Caki2 (cell line): ENCODE results near the gene CNN2. TPM values are rescaled to one million over a fixed set of nuclear protein-coding genes. Genes with fewer than 3 reads are reported as not detected.

ENCODE experiments used
- DNase-seq: peaks from one replicate; pipeline ENCODE4 v3.0.0-alpha.2; 2015; ENCODE audit warnings: low read depth
- in situ Hi-C: cut with HindIII; loops from 2 replicates; pipeline ENCODE4 v1.10.0; 2016; ENCODE audit warnings: low sequenced_read_pairs, low pct_unique_long_range_greater_than_20kb, mixed read lengths
- total RNA-seq: library from RNA; depleted of rRNA; stranded (reverse); fragments of >200 nt; shearing (Covaris generic); gene quantifications from 2 replicates; pipeline ENCODE4 v1.2.3, GENCODE V29; 2014; ENCODE audit warnings: low replicate concordance

Gene CNN2
- total RNA-seq, 1 experiment from 2014 or later = 93.1 TPM

GRCh38 chr19:1069009-1069779 lies 42.8 kb downstream of the CNN2 start:
- no peak for DNase-seq
- in situ Hi-C loops = no loop called here

DNA sequence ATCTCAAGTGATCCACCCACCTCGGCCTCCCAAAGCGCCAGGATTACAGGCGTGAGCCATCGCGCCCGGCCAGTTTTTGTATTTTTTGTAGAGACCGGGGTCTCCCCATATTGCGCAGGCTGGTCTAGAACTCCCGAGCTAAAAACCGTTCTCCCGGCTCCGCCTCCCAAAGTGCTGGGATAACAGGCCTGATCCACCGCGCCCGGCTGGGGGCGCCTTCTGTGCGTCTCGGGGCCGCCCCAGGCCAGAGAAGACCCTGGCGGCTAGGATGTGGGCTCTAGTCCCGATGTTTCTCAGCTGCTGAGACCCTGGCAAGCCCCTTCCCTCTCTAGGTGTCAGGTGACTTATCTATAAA lies 44.1 kb downstream of the CNN2 start:
- DNase-seq = no peak
- in situ Hi-C loops = no loop called here

GRCh38 chr19:1070931-1071791 lies 44.8 kb downstream of the CNN2 start:
- no peak for DNase-seq
- in situ Hi-C loops = no loop called here

- DNase-seq = no peak
- in situ Hi-C loops = no loop called here
These were observed 46.1 kb downstream of the CNN2 start for GRCh38 chr19:1072371-1073015.

DNA sequence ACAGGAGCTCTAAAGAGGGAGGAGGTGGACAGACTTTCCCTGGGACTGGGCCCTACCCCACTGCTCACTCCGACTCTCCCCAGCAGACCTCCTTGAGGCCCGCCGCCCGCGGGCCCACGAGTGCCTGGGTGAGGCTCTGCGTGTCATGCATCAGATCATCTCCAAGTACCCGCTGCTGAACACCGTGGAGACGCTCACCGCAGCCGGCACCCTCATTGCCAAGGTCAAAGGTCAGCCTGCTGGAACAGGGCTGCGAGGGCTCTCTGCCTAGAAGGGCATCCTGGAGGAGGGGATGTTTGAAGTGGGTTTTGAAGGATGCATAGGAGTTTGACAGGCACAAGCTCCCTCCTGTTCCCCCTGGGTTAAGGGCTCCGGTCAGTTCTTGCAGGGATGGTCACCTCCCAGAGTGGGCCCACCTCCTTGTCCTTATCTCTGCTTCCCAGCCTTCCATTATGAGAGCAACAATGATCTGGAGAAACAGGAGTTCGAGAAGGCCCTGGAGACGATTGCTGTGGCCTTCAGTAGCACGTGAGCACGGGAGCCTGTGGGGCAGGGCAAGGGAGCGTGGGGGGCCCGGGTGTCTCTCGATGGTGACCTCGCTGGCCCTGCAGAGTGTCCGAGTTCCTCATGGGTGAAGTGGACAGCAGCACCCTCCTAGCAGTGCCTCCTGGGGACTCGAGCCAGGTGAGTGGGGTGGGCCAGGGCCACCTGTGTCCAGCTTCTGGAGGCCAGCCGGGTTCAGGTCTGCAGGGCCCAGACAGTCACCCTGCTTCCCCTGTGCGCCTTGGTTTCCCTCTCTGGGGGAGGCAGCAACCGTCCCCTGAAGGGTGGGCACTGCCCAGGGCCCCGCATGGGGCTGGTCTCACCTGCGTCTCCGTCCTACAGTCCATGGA lies 46.9 kb downstream of the CNN2 start:
- in situ Hi-C loops = no loop called here
- DNase-seq = no peak

DNA sequence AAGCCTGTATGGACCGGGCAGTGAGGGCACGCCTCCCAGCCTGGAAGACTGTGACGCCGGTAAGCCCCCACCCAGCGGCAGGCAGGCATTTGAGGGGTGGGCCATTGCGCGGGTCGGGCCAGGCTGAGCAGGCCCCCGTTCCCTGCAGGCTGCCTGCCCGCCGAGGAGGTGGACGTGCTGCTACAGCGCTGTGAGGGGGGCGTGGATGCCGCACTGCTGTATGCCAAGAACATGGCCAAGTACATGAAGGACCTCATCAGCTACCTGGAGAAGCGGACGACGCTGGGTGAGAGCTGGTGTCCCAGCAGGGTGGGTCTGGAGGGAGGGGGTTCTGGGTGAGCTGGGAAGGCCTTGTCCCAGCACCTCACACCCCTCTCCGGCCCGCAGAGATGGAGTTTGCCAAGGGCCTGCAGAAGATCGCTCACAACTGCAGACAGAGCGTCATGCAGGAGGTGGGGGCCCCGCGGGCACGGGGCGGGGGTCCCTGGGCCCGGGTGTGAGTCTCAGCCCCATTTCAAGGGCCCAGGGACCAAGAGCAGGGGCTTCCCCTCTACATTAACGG lies 47.6 kb downstream of the CNN2 start:
- no peak for DNase-seq
- in situ Hi-C loops = no loop called here

GRCh38 chr19:1074544-1075283 lies 48.3 kb downstream of the CNN2 start:
- in situ Hi-C loops = no loop called here
- peak; percentile 53 for DNase-seq

- DNase-seq = no peak
- in situ Hi-C loops = no loop called here
These were observed 49.6 kb downstream of the CNN2 start for GRCh38 chr19:1076046-1076386.

- DNase-seq = no peak
- in situ Hi-C loops = no loop called here
These were observed 50.5 kb downstream of the CNN2 start for GRCh38 chr19:1076951-1077350.

DNA sequence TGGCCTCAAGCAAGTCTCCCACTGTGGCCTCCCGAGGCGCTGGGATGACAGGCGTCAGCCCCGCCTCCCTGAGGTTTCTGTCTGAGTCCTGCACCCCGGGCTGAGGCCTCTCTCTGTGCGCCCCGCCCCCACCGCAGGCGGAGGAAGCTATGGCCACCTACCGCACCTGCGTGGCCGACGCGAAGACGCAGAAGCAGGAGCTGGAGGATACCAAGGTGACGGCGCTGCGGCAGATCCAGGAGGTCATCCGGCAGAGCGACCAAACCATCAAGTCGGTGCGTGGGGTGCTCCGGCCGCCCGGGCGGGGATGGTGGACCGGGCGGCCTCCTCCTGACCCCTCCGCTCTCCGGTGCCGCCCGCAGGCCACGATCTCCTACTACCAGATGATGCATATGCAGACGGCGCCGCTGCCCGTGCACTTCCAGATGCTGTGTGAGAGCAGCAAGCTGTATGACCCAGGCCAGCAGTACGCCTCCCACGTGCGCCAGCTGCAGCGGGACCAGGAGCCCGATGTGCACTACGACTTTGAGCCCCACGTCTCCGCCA lies 53.2 kb downstream of the CNN2 start:
- in situ Hi-C loops = no loop called here
- no peak for DNase-seq

DNA sequence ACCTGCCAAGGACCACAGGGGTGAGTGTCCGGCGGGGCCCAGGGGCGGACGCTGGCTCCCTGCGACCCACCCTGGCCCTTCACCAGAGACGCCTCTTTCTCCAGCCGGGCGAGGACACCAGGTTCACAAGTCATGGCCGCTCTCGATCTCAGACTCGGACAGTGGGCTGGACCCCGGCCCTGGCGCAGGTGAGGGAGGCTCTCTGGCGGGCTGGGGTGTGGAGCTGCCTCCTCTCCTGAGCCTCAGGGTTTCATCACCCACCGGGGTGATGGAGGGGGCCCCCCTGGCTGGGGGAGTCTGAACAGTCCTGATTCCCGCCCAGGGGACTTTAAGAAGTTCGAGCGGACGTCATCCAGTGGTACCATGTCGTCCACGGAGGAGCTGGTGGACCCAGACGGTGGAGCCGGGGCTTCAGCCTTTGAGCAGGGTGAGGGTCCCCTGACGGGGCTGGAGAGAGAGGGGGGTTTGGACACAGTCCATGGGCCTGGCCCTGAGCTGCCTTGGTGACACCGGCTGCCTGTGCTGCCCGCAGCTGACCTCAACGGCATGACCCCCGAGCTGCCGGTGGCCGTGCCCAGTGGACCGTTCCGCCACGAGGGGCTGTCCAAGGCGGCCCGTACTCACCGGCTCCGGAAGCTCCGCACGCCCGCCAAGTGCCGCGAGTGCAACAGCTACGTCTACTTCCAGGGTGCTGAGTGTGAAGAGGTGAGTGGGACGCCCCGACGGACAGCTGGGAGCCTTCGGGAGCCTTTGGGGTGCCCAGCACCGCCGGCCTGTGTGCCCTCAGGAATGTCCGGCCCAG lies 54.2 kb downstream of the CNN2 start:
- in situ Hi-C loops = no loop called here
- no peak for DNase-seq

GRCh38 chr19:1081301-1082164 lies 55.1 kb downstream of the CNN2 start:
- no peak for DNase-seq
- in situ Hi-C loops = no loop called here

DNA sequence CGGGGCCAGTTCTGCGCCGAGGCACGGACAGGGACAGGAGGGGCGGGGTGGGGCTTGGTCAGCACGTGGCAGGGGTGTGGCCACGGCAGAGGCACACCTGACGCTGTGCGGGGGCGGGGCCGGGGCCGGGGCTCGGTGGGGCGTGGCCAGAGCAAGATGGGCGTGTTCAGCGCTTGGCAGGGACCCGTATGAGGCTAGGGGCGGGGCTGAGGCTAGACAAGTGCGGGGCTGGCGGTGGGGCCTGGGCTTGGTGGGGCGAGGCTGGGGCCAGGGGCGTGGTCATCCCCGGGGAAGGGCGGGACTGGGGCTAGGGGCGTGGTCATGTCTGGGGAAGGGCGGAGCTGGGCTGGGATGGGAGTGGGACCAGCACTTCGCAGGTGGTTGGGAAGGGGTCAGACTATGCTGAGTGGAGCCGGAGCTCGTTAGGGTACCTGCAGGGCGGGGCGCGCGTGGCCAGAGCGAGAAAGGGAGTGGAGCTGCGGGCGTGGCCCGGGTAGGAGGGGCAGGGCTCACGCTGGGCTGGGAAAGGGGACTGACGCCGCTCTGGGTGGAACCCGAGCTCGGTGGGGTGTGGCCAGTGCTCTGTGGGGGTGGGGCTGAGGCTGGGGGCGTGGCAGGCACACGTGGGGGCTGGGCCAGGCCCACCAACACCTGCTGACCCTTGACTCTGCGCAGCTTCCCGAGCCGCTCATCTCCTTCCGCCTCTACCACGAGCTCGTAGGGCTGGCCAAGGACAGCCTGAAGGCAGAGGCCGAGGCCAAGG lies 55.9 kb downstream of the CNN2 start:
- in situ Hi-C loops = no loop called here
- DNase-seq = peak; percentile 82

DNA sequence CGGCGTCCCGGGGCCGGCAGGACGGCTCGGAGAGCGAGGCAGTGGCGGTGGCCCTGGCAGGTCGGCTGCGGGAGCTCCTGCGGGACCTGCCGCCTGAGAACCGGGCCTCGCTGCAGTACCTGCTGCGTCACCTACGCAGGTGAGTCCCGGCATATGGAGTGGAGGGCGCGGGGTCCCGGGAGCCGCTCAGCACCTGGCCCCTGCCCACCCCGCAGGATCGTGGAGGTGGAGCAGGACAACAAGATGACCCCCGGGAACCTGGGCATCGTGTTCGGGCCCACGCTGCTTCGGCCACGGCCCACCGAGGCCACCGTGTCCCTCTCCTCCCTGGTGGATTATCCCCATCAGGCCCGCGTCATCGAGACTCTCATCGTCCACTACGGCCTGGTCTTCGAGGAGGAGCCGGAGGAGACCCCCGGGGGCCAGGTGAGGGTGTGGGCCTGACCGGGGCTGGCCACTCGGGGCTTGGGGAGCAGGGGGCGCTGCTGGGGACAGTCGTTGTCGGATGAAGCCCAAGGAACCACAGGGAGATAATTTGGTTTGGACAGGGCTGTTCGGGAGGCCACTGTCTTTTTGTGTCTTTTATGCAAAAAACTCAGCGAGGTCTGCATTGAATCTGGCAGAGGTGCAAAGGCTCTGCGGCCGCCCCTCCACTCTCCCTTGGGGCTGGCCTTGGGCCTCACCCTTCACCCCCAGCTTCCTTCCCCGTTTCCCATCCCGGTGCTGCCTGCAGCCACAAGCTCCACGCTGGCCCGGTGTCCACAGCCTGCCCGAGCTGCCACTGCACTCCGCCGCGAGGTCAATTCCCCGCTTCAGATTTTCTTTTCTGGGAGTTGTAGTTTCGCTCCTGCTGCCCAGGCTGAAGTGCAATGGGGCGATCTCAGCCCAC lies 56.8 kb downstream of the CNN2 start:
- in situ Hi-C loops = no loop called here

More for the DNA sequence above, 56.8 kb downstream of the CNN2 start:
- DNase-seq = no peak
